MCF 10A (cell line): ENCODE measurements around the gene EFHC2. TPM values are rescaled to one million over a fixed set of nuclear protein-coding genes. Genes with fewer than 3 reads are reported as not detected.

Source experiments
- BruUV-seq: library from RNA; stranded (reverse); fragments of 400-500 nt; replicated peaks from 2 replicates; lab custom pipeline; 2021; lab: Mats Ljungman, UMichigan
- CTCF ChIA-PET: fragments of 300-600 bp; sonication (Branson Sonifier 250); formaldehyde crosslinking; extraction: SDS; loops from one replicate; lab custom pipeline; 2021; ENCODE audit warnings: antibody characterized with exemption, inconsistent platforms; lab: Yijun Ruan, JAX
- POLR2A ChIA-PET: fragments of 300-600, 350-650 bp; sonication (Branson Sonifier 250); formaldehyde crosslinking; extraction: SDS; loops from one replicate; lab custom pipeline; 2020; ENCODE audit warnings: antibody characterized with exemption, inconsistent platforms; lab: Yijun Ruan, JAX
- DNase-seq: peaks from one replicate; pipeline ENCODE4 v3.0.0-alpha.2; 2018; ENCODE audit not compliant: unreplicated experiment
- H3K27ac Mint-ChIP-seq: one replicate; pipeline ENCODE4 v1.8.0; 2022; ENCODE audit warnings: mild to moderate bottlenecking, low read depth, mixed read lengths; ENCODE audit not compliant: unreplicated experiment
- H3K27me3 Mint-ChIP-seq: one replicate; pipeline ENCODE4 v1.8.0; 2022; ENCODE audit warnings: mixed read lengths; ENCODE audit not compliant: insufficient read depth, unreplicated experiment
- H3K36me3 Mint-ChIP-seq: one replicate; pipeline ENCODE4 v1.8.0; 2022; ENCODE audit warnings: mild to moderate bottlenecking, moderate library complexity, mixed read lengths; ENCODE audit not compliant: insufficient read depth, unreplicated experiment
- H3K4me1 Mint-ChIP-seq: one replicate; pipeline ENCODE4 v1.8.0; 2022; ENCODE audit warnings: mixed read lengths; ENCODE audit not compliant: insufficient read depth, unreplicated experiment
- H3K4me3 Mint-ChIP-seq: one replicate; pipeline ENCODE4 v1.8.0; 2022; ENCODE audit warnings: mild to moderate bottlenecking, moderate library complexity, mixed read lengths; ENCODE audit not compliant: unreplicated experiment
- H3K9me3 Mint-ChIP-seq: one replicate; pipeline ENCODE4 v1.8.0; 2022; ENCODE audit warnings: mixed read lengths; ENCODE audit not compliant: unreplicated experiment
- intact Hi-C: fragments of 100-400 bp; cut with micrococcal nuclease; formaldehyde crosslinking; loops from 2 replicates; pipeline ENCODE4 v1.14.1; 2022
- total RNA-seq: library from RNA; stranded (reverse); gene quantifications from 2 replicates; pipeline ENCODE4 v1.2.3, GENCODE V29; 2022
- TF ChIP-seq, protein P1 (sequence below): fragments of 200-600 bp; IDR thresholded peaks from one replicate; pipeline ENCODE4 v1.8.0; 2022; ENCODE audit warnings: antibody characterized with exemption, mild to moderate bottlenecking; ENCODE audit not compliant: unreplicated experiment

The EFHC2 gene
- total RNA-seq, 1 experiment from 2014 or later = not detected

DNA sequence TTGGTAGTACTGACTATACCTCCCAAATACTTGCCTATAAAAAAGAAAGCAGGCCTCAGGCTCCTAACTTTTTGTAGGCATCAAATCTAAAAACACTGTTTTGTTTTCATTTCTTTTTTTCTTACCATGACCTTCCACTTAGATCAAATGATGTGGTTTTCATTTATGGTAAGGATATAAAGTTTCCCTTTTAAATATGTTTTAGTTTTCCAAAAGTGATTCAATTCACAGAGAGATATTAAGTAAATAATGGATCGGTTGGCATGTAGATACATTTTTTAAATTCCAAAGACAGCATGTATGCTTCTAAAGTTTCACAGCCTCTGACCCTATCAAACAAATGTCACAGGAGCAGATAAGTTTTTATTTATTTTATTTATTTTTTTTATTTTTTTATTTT lies 23.9 kb downstream of the EFHC2 start:
- Mint-ChIP-seq H3K4me3 (no peak overlapping the region), H3K27me3 (peaks cover 34% of the 10 kb centered on the region), H3K9me3 (no peaks in the 10 kb centered on the region), H3K36me3 (peaks cover 6% of the 10 kb centered on the region), H3K27ac (no peak overlapping the region), H3K4me1 (no peaks in the 10 kb centered on the region)
- ChIA-PET POLR2A (no interaction called here), CTCF (no interaction called here)
- no peak for DNase-seq
- intact Hi-C loops = no loop called here
- no TSS peak for BruUV-seq
- TF ChIP-seq, protein P1, sequence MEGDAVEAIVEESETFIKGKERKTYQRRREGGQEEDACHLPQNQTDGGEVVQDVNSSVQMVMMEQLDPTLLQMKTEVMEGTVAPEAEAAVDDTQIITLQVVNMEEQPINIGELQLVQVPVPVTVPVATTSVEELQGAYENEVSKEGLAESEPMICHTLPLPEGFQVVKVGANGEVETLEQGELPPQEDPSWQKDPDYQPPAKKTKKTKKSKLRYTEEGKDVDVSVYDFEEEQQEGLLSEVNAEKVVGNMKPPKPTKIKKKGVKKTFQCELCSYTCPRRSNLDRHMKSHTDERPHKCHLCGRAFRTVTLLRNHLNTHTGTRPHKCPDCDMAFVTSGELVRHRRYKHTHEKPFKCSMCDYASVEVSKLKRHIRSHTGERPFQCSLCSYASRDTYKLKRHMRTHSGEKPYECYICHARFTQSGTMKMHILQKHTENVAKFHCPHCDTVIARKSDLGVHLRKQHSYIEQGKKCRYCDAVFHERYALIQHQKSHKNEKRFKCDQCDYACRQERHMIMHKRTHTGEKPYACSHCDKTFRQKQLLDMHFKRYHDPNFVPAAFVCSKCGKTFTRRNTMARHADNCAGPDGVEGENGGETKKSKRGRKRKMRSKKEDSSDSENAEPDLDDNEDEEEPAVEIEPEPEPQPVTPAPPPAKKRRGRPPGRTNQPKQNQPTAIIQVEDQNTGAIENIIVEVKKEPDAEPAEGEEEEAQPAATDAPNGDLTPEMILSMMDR = no peak

DNA sequence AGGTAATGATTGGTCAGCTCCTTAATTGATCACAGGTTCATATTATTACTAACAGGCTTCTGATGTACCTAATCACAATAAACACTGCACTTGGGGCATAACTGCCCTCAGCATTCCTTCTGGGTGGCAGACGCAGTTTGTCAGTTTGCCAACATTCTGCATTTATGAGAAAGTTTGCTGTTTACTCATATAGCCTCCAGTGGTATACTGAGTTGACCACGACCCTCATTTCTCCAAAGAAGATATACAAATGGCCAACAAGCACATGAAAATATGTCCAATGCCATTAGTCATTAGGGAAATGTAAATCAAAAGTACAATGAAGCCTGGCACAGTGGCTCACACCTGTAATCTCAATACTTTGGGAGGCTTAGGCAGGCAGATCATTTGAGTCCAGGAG lies 26.3 kb downstream of the EFHC2 start:
- Mint-ChIP-seq H3K4me1 (no peaks in the 10 kb centered on the region), H3K27ac (no peak overlapping the region), H3K4me3 (no peak overlapping the region), H3K36me3 (no peaks in the 10 kb centered on the region), H3K9me3 (no peaks in the 10 kb centered on the region), H3K27me3 (peaks cover 48% of the 10 kb centered on the region)
- intact Hi-C loops = no loop called here
- POLR2A ChIA-PET = no interaction called here
- BruUV-seq = no TSS peak
- DNase-seq = no peak
- CTCF ChIA-PET = interaction anchor here (0.6 kb wide), 1 partner anchor 8 kb away, joined by 3 read pairs; no protein-coding TSS in a partner anchor
- TF ChIP-seq, protein P1 = no peak

DNA sequence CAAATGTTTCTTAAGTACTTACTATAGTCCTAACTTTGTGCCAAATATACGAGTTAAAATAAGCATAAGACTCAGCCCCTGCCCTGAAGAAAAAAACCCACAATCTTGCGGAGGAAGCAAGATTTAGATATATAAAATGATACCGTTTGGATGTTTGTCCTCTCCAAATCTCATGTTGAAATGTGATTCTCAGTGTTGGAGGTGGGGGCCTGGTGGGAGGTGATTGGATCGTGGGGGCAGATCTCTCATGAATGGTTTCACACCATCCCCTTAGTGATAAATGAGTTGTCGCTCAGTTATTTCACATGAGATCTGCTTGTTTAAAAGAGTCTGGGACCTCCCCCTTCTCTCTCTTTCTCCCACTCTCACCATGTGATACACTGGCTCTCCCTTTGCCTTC lies 28.7 kb downstream of the EFHC2 start:
- Mint-ChIP-seq H3K4me1 (no peaks in the 10 kb centered on the region), H3K9me3 (no peaks in the 10 kb centered on the region), H3K27me3 (peaks cover 47% of the 10 kb centered on the region), H3K27ac (no peak overlapping the region), H3K4me3 (no peak overlapping the region), H3K36me3 (no peaks in the 10 kb centered on the region)
- CTCF ChIA-PET = no interaction called here
- intact Hi-C loops = no loop called here
- TF ChIP-seq, protein P1 = no peak
- BruUV-seq = no TSS peak
- no peak for DNase-seq
- POLR2A ChIA-PET = no interaction called here

DNA sequence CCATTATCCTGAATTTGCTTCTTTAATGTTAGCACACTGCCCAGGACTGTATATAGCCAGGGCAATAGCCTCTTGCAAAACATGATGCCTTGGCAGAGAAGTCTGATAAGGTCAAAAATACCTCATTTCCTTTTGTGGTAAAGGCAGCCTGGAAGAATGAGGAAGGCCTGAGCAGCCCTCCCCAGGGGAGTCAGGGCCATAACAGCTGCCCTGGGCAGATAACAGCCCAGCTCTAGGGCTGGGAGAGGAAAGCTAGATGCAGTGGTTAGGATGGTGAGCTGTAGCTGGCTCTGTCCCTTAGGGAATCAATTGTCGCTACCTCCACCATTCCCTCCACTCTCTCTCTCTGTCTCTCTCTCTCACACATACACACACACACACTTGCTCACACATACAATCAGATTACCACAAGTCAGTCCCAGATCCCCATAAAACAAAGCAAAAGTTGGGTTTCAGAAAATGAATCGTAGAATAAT lies 29.2 kb downstream of the EFHC2 start:
- Mint-ChIP-seq H3K4me3 (no peak overlapping the region), H3K27ac (no peak overlapping the region), H3K36me3 (no peaks in the 10 kb centered on the region), H3K4me1 (no peaks in the 10 kb centered on the region), H3K27me3 (peaks cover 52% of the 10 kb centered on the region), H3K9me3 (no peaks in the 10 kb centered on the region)
- no peak for DNase-seq
- TF ChIP-seq, protein P1 = no peak
- intact Hi-C loops = no loop called here
- ChIA-PET CTCF (interaction anchor here (1.0 kb wide), 1 partner anchor 355 kb away, joined by 3 read pairs; no protein-coding TSS in a partner anchor), POLR2A (no interaction called here)
- BruUV-seq = no TSS peak
